ENCODE results near the gene PHC2. TPM values are rescaled to one million over a fixed set of nuclear protein-coding genes. Genes with fewer than 3 reads are reported as not detected.

The PHC2 gene
- total and polyA plus RNA-seq, 11 donors: 79.7 to 194 (median 99.4) TPM

DNA sequence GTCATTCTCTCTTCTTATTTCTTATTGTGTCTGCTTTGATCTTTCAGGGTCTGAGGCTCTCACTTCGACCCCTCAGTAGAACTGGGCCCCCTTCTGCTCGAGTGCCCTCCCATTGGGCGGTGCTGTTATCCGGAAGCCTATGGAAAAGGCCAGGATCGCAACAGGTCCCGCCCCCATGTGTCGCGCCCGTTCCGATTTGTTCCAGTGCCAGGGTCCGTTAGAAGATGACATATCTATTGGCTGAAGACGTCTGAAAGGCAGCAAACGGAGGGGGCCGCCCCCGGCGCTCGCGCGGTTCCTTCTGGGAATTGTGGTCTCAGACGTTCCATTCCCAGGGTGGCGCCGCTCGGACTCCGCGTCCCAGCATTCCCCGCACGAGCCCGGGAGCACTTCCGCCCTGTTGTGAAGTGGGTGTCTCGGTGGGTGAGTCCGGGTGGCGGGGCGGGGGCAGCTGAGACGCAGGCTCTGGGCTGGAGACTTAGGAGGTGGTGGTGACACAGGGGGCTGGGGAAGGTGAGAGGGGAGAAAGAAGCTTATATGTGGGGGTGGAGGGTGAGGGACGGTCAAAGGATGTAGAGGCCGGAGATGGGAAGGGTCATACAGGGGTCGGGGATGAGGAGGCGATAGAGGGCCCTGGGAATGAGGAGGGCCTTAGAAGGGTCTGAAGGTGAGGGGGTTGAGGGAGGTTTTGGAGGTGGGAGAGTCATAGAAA is 41.5 kb upstream of the PHC2 start, which contains the start of gene ZSCAN20:
Gene ZSCAN20, plus strand, starts transcription at position 377 of the 712 bp plus-strand sequence. CDS start 6,644 bp downstream, outside the sequence.
- Histone ChIP-seq H3K27me3 (no peaks in the 10 kb centered on the region), H3K27ac (peak within 1 kb of the TSS; percentile 76 to 90 (median 86)), H3K4me3 (peak within 1 kb of the TSS; percentile 42 to 74 (median 67)), H3K36me3 (no peaks in the 10 kb centered on the region), H3K4me1 (peaks cover 3 to 49% (median 34%) of the 10 kb centered on the region in 12 donors), H3K9me3 (no peaks in the 10 kb centered on the region)
- TF ChIP-seq, protein P1, sequence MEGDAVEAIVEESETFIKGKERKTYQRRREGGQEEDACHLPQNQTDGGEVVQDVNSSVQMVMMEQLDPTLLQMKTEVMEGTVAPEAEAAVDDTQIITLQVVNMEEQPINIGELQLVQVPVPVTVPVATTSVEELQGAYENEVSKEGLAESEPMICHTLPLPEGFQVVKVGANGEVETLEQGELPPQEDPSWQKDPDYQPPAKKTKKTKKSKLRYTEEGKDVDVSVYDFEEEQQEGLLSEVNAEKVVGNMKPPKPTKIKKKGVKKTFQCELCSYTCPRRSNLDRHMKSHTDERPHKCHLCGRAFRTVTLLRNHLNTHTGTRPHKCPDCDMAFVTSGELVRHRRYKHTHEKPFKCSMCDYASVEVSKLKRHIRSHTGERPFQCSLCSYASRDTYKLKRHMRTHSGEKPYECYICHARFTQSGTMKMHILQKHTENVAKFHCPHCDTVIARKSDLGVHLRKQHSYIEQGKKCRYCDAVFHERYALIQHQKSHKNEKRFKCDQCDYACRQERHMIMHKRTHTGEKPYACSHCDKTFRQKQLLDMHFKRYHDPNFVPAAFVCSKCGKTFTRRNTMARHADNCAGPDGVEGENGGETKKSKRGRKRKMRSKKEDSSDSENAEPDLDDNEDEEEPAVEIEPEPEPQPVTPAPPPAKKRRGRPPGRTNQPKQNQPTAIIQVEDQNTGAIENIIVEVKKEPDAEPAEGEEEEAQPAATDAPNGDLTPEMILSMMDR (IDR thresholded peaks at IDR 0.05): no peak
- TF ChIP-seq POLR2A (IDR thresholded peaks at IDR 0.05): peak in 1 of 2 donors; percentile 48
- intact Hi-C loops (cut with DNase I): loop anchor here (2.0 to 10.0 kb wide), 15 partner anchors 40 to 378 kb away; partner anchors contain the start of gene PHC2 (in 1 of the 10)
- ATAC-seq (peak; percentile 90 to 94 (median 94)), DNase-seq (peak; percentile 98 to 99 (median 98))
- WGBS, 4 donors: 1% methylated on average over 38 of the region's 38 CpGs

GRCh38 chr1:33471416-33471815 is 40.5 kb upstream of the PHC2 start:
- ATAC-seq (no peak), DNase-seq (no peak)
- Histone ChIP-seq H3K27me3 (no peaks in the 10 kb centered on the region), H3K27ac (peak overlapping the region in 11 of 12 donors; percentile 73 to 90 (median 84)), H3K9me3 (no peaks in the 10 kb centered on the region), H3K4me3 (no peak overlapping the region), H3K4me1 (peaks cover 3 to 48% (median 38%) of the 10 kb centered on the region in 12 donors), H3K36me3 (no peaks in the 10 kb centered on the region)
- WGBS, 4 donors: 90 to 95% (median 94%) methylated on average over 4 of the region's 4 CpGs
- intact Hi-C loops (cut with DNase I): loop anchor here (2.0 to 10.0 kb wide), 14 partner anchors 39 to 377 kb away; partner anchors contain the start of gene PHC2 (in 1 of the 10)
- TF ChIP-seq POLR2A (IDR thresholded peaks at IDR 0.05): no peak
- TF ChIP-seq, protein P1 (IDR thresholded peaks at IDR 0.05): no peak

GRCh38 chr1:33470495-33471012 is 39.7 kb upstream of the PHC2 start:
- TF ChIP-seq POLR2A (IDR thresholded peaks at IDR 0.05): no peak
- TF ChIP-seq, protein P1 (IDR thresholded peaks at IDR 0.05): peak; percentile 70 to 92 (median 85)
- intact Hi-C loops (cut with DNase I): loop anchor here (1.0 to 10.0 kb wide), 15 partner anchors 38 to 376 kb away; partner anchors contain the start of gene PHC2 (in 1 of the 10)
- Histone ChIP-seq H3K4me1 (peaks cover 3 to 56% (median 43%) of the 10 kb centered on the region in 12 donors), H3K9me3 (no peaks in the 10 kb centered on the region), H3K36me3 (no peaks in the 10 kb centered on the region), H3K27ac (peak overlapping the region in 11 of 12 donors; percentile 30 to 90 (median 84)), H3K27me3 (no peaks in the 10 kb centered on the region), H3K4me3 (no peak overlapping the region)
- DNase-seq: peak; percentile 78 to 89 (median 80)
- peak; percentile 46 to 69 (median 64) for ATAC-seq
- 1 to 2% (median 2%) methylated on average over 11 of the region's 11 CpGs for WGBS, 4 donors

GRCh38 chr1:33469691-33470090 is 38.8 kb upstream of the PHC2 start:
- ATAC-seq (no peak), DNase-seq (no peak)
- no peaks in the 10 kb centered on the region for H3K36me3 ChIP-seq
- TF ChIP-seq POLR2A (IDR thresholded peaks at IDR 0.05): no peak
- TF ChIP-seq, protein P1 (IDR thresholded peaks at IDR 0.05): no peak
- H3K9me3 ChIP-seq: no peaks in the 10 kb centered on the region
- H3K27ac ChIP-seq: peak overlapping the region in 2 of 12 donors; percentile 24 to 60
- intact Hi-C loops (cut with DNase I): loop anchor here (1.0 to 10.0 kb wide), 19 partner anchors 37 to 375 kb away; partner anchors contain the start of gene PHC2 (in 1 of the 10)
- 89 to 94% (median 92%) methylated on average over 2 of the region's 2 CpGs for WGBS, 4 donors
- H3K4me3 ChIP-seq: no peak overlapping the region
- H3K27me3 ChIP-seq: no peaks in the 10 kb centered on the region
- H3K4me1 ChIP-seq: peaks cover 3 to 53% (median 42%) of the 10 kb centered on the region in 12 donors

Measured in heart left ventricle (tissue), 16 donors.